ENCODE results near the gene EGFLAM.
A peak's percentile ranks its signal among the peaks of the same experiment; 100 is the strongest.
"Not testable (repeated sequence)": the region's sequence is repeated elsewhere in the genome, so short reads cannot be mapped to it uniquely, and the experiment has no call there.

The EGFLAM gene

DNA sequence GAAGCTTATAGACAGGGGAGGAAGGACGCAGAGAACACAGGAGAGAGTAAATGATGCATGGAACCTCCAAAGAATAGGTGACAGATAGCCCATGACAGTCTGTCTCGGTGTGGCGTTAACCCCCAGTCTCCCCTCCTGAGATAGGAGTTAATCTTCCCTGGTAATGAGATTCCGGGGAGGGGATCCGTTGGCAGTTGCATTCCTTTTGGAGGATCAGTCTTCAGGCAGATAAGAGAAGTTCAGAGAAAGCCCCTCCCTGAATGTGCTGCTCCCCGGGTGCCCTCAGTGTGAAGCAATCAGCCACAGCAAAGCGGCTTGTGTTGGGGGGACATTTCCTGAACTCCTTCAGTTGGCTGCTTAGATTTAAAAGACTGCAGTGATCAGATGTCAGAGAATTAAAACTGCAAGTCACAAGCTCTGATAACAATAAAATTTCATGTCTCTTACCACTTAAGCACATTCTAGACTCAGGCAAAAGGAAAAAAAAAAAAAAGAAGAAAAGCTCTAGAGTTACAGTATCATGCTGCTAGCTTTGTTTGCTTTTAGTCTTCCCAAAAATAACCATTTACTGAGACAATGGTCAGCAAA, 121.1 kb downstream of the EGFLAM start:
- no peak for DNase-seq

DNA sequence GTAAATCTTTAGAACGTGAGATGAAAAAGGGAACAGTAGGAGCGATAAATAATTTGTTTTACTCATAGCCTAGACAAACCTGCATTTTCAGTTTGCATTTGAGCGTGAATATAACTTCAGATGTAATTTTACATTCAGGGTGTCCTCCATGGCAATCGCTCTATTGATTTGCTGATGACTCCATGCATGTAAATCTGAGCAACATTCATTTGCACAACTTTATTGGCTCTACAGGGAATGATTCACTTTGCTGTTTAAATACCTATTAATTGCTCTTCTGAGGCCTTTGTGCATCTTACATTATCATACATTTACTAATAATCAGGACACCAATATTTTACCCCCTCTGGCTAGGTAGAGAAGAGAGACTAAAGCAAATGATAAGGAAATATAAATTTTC, 122.2 kb downstream of the EGFLAM start:
- no peak for DNase-seq

DNA sequence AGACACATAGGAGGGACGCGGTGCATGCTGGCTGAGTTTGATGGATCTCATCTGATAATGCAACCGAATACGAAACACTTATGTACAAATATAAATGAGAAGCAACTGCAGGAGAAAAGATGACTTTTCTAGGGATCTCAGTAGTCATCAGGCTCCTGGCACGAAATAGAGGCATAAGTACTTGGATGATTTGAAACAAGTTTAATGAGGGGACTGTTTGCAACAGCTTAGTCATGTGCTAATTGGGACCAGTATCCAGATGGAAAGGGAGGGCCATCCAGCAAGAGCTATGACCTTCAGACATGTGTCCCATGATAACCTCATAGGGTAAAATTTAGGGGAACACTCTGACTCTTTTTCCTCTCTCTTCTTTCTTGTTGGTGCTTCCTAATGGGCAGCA, 123.0 kb downstream of the EGFLAM start:
- no peak for DNase-seq

DNA sequence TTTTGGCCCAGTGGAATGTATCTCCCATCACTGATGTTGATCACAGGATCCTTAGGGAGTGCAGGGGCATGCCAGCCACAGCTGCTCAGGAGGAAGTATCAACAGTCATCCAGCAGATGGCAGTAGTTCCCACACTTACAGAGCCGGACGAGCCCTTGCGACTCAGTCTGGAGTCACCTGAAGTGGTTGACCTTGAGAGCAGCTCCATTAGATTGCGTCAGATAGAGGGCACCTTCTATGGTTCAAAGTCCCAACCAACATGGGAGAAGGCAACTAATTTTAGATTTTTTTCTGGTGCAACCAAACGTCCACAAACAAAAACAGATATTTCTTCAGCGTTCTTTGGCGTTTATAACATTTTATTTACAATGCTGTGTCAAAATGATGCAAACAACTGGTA, 124.5 kb downstream of the EGFLAM start:
- DNase-seq = peak in 7 of 14 donors; percentile 5 to 44 (median 19)

DNA sequence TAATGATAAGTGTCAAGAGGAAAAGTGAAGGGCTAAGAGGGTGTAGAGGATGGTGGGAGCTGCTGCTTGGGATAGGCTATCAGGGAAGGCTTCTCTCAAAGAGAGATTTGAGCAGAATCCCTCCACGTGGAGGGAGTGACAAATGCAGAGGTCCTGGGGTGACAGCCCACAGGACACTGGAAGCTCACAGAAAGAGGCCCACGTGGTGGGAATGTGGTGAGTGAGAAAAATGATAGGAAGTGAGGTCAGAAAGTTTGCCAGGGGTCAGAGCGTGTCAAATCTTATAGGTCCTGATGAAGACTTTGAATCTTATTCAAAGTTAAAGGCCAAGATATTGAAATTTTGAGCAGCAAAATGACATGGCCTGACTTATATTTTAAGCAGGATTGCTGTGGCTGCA, 125.3 kb downstream of the EGFLAM start:
- DNase-seq = no peak

DNA sequence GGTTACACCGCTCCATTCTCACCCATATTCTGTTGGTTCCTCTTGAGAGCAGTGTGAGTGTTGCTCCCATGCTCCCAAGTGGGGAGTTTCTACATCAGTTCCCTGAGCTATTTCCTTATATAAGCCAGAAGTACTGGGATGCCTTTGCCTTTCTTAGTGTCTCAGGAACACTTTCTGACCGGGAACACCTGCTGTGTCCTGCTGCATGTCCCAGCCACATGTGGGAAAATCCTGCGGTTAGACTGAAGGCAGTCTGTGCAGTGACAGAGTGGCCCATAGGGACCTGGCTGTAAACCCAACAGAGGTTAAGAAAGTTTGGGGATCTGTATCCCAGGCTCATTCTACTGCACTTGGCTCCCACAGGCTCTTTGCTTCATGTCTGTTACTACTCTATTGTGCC, 126.0 kb downstream of the EGFLAM start:
- DNase-seq = no peak

DNA sequence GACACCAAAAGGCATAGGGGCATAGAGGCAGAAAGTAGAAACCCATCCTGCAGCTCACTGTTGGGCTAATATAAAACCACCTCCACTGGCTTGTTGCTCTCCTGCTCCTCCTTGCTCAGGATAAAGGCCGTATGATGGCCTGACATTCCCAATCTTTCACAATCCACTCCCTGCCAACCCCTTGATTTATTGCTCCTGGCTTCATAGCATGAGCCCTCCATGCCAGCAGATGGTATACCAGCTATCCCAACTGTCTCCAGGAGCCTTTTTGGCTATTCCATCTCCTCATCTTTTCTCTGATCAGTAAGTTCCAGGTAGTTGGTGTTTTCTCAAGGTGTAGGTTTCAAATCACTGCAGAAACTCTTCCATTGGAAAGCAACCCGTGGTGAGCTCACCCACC, 128.8 kb downstream of the EGFLAM start:
- DNase-seq = peak in 1 of 14 donors; percentile 55

DNA sequence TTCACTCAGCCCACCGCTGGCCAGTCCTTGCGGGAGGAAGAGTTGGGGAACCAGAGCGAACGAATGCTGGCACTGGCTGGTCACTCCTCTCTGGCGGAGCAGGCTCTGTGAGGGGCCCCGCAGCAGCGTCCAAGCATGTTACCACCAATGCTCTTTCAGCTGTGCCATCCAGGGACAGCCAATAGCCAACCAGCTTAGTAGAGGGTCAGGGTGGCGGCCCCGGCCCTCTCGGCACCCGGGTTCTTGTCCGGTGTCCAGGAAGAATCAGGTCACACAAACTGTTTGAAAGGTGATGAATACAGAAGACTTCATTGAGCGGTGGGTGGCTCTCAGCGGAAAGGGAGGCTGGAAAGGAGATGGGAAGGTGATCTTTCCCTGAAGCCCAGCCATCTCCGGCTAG, 135.3 kb downstream of the EGFLAM start:
- no peak for DNase-seq

DNA sequence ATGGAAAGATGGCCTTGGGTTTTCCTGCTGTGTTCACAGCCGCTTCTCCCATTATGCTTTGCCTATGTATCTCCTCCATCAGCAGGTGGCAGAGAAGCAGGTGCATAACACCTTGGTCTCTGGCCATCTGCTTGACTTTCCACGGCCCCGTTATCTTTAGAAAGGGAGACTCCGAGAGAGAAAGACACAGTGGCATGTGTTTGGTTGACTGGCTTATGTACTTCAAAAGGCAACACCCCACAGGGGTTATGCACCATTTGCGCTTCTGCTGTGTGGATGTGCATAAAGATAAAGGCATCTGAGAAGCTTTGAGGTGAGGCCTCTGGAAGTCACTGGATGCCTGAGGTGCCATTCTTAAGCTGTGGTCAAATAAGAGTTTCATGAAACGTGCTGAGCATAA, 138.4 kb downstream of the EGFLAM start:
- peak in 1 of 14 donors; percentile 43 for DNase-seq

DNA sequence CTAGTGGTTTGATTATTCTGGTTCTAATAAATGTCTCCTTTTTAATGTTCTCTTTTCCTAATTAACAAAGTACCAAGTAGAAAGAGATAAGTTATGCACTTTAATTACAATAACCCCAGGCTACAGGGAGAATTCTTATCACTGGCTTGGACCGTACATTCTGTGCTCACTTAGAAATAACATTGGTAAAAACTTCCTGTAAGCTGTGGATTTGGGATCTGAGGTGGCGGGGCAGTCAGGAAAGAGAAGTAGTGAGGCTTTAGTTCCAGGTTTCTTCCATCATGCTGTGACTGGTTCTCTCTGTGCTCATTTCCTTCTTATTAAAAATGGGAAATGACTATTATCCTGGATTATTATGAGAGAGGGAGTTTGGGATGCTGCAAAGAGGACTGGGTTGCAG, 142.0 kb downstream of the EGFLAM start:
- DNase-seq = no peak

DNA sequence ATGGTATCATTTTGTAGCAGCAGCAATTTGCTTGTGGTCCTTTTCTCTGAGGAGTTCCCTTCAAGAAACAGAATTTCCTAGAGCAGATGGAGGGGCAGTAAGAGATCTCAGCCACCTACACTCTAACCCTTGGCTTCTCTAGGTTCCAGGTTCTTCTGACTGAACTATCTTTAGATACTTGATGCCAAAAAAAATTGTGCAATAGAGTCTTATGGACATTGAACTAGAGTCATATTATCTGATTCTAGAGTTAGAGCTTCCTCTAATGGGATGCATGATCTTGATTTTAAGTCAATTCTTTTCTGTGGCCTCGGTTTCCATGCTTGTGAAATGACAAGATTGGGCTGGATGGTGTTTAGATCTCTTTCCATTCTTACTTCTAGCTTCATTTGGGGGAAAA, 142.8 kb downstream of the EGFLAM start:
- DNase-seq = no peak

DNA sequence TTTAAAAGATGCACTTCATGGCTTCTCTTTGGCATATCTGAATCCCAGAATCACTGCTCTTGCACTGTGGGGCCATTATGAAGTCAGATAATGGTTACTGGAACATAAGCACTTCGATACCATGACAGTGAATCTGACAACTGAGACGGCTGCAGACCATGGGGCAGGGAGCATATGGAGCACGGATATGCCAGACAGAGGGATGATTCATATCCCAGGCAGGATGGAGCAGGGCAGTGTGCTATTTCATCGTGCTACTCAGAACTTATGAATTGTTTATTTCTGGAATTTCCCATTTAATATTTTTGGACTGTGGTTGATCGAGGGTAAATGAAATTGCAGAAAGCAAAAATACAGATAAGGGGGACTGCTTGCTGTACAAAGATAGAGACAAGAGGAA, 145.0 kb downstream of the EGFLAM start:
- peak in 1 of 14 donors; percentile 60 for DNase-seq

DNA sequence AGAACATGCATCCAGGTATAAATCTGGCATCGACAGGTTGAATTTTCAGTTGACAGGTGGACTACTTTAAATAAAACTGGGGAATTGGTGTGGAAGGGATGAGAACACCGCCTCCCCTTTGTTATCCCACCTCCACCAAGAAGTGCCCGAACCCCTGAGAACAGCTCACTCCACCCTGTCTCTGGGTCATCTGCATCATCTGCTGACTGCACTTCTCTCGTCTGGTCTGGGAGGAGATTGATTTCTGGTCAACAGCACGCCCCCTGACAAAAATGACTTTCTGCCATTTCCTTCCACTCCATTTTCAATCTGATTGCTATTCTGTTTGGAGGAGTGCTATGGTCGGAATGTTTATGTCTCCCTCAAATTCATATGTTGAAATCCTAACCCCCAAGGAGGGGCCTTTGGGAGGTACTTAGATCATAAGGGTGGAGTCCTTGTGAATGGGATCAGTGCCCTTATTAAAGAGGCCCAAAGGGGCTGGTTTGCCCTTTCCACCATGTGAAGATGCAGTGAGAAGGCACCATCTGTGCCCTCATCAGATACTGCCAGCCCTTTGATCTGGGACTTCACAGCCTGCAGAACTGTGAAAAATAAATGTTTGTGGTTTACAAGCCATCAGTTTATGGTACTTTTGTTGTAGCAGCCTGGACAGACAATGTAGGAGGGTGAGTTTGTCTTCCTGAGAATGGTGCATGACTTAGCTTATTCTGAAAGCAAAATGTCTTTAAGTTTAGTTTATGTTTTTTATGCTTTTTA, 145.7 kb downstream of the EGFLAM start:
- DNase-seq = peak in 1 of 14 donors; percentile 54

DNA sequence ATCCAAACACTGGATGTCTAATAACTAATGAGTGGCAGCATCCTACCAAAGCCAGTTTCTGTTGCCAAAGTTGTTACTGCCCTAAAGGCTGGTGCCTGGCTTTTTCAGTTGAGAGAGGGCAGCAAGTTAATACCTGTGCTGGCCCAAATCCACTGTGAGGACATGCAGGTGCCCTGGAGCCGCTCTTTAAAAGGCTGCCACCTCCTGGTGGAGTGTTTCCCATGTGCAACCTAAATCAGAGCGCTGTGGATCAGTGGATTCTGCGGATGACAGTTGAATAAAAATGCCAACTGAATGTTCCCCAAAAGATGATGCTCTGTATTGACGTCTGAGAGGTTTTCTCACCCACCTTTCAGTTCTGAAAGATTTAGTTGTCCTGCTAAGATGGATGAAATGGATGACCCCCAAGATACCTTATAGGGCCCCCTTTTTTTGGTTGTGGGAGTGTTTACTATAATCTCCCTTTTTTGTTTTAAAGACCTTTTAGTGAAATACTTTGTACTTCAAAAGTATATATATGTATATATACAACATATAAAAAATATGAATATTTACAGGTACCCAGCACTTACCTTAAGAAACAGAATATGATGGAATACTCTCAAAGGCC, 146.4 kb downstream of the EGFLAM start:
- DNase-seq = no peak

DNA sequence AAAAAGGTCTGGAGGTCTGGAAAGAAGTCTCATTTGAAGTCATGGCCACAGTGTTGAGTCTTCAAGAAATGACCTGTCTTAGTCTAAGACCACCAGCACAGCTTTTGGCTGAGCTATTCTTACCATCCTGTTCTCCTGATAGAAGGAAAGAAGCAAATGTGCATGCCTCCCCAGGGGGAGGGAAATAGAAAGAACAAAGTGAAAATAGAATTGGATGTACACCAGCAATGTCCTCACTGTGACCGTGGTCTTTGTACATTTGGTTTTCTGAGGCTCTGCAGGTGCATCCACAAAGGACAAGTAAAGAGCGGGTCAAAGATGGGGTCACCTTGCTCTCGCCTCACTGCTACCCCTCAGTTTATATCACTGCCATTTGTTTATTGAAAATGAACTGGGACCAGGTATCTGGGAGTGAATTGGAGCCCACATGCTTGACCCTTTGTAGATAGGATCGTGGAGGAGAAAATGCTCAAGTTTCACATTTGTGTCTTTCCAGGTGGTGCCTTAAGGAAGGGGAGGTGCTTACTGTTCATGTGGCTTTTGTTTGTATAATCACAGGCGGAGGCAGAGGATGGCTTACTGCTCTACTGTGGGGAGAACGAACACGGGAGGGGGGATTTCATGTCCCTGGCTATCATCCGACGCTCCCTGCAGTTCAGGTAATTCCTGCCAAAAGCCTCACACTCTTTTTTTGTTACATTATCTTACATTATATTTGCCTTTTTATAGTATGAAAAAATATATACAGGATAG, 150.3 kb downstream of the EGFLAM start:
- peak in 1 of 14 donors; percentile 68 for DNase-seq

DNA sequence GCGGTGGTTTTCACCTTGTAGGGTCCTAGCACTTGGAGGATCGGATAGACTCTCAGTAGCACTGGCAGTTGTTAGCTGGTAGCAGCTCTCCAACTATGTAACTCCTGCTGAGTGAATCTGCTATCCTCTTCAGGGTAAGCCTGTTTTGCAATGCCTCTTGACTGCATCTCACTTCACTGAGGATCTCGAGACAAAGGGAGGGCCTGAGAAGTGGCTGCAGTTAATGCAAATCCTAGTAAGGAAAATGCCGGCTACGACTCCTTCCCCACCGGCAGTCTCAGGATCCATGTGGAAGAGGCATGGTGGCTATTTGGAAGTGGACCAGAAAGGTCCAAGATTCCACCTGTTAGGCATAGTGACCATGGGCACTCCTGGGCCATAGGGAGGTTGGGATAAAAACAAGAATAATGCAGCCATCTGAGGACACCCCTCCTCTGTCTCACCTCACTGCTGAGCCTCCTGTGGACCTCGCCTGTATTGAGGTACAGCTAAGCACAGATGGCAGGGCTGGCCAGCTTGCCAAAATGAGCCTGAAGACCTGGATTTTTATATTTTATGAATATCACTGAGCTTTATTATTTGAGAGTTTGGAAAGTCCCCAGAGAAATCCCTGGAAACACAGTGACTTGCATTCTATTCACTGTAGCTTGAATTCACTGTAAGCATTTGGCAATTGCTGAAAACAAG, 152.1 kb downstream of the EGFLAM start:
- peak in 1 of 14 donors; percentile 84 for DNase-seq

DNA sequence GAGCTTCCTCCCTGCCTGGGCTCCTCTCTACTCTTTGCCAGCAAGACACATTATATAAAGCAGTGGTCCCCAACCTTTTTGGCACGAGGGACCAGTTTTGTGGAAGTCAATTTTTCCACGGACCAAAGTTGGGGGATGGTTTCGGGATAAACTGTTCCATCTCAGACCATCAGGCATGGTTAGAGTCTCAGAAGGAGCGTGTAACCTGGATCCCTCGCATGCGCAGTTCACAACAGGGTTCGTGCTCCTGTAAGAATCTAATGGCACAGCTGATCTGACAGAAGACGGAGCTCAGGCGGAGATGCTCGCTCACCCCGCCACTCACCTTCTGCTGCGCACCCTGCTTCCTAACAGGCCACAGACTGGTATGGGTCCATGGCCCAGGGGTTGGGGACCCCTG, 155.3 kb downstream of the EGFLAM start:
- peak in 1 of 14 donors; percentile 62 for DNase-seq

DNA sequence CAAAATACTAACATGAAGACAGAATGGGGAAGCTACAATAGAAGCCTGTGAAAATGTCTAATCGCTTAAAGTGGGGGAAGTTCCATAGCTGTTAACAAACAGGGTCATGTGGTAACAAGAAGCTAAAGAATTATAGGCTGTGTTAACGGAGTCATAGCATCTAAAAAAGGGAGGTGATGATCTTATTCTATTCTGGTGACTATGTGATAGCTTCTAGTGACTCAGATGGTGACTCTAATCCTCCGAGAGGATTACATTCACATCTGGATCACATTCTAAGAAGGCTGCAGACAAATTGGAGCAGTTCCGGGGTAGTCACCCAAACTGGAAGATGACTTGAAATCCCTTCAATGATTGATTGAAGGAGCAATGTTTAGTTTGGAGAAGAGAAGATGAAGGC, 156.0 kb downstream of the EGFLAM start:
- no peak for DNase-seq

DNA sequence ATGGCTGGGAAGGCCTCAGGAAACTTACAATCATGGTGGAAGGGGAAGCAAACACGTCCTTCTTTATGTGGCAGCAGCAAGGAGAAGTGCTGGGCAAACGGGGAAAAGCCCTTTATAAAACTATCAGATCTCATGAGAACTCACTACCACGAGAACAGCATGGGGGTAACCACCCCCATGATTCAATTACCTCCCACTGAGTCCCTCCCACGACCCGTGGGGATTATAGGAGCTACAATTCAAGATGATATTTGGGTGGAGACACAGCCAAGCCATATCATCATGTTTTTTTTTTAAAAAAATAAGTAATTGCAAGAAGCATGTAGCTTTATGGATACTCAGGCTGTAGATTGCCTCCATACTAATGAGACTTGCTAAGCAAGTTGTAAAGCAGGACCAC, 157.4 kb downstream of the EGFLAM start:
- not testable (repeated sequence) for DNase-seq

DNA sequence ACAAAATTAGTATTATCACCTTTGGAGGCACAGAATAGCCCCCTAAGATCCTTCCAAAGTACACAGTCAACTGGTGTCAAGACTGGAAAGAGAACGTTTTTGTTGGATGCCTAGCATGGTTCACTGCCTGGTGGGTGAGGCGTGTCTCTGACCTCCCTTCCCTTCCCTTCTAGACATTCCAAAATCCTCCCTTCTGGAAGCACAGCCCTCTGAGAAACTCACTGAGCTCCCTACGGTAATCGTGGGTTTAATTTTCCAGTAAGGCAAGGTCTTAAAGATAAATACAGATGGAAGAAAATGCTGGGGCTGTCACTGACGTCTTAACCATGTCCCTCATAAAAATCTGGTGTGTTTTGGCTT, 159.3 kb downstream of the EGFLAM start:
- no peak for DNase-seq

DNA sequence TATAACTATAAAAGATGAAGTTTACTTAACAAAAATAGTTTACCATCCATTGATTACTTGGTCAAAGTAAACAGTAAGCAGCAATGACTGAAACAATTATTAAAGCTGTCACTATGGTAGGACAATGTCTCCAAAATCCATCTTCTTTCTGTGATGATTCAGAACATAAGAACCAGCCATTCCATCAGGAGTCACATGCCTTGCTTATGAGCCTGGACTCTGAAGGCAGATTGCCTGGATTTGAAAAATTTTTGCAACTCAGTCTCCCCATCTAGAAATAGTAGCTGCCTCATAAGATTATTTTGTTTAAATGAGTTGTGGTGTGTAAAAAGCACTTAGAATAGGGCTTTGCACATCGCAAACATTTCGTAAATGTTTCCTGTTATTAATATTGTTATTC, 161.9 kb downstream of the EGFLAM start:
- no peak for DNase-seq

DNA sequence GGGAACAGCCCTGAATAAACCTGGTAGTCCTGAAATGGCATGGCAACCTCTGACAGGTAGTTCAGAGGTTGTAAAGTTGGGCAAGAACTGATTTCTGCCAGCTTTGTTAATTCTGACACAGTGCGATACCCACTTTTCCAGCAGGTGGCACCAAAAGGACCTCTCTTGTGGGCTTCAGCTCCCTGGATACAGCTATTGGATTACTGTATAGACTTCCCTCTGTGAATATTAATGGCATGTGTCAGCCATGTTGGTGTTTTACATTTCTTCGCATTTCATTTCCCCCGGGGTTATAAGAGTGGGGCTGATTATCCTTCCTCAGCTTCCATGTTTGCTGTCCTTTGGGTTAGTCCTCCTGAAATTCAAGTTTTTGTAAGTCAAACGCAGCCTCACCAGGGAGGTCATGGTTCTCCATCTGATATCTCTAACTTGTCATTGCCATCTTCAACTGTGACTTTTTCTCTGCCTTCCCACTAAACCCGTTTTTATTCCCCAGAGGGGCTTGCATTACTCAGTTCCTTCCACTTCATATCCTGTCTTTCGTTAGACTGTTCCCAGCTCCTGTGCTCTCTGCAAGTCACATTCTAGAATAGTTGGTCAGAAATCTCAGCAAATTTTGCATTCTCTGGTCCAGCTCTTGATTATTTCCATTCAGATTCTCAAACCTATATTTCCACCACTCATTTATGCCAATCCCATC, 162.5 kb downstream of the EGFLAM start:
- DNase-seq = peak in 5 of 14 donors; percentile 1 to 21 (median 5)
